ENCODE results near the gene AADAT. TPM values are rescaled to one million over a fixed set of nuclear protein-coding genes. Genes with fewer than 3 reads are reported as not detected.

The AADAT gene
- total RNA-seq, 2 donors from 2014 or later = 5.6 to 13.5 TPM

- no peak overlapping the region for H3K4me3 ChIP-seq
- no peaks in the 10 kb centered on the region for H3K27me3 ChIP-seq (replicated peaks; ENCODE audit: insufficient read depth)
- no peaks in the 10 kb centered on the region for H3K36me3 ChIP-seq
- ATAC-seq (ENCODE audit: insufficient number of reproducible peaks, low FRiP score, low read depth) (no peak), DNase-seq (ENCODE audit: low spot score) (no peak)
- TF ChIP-seq, protein P1, sequence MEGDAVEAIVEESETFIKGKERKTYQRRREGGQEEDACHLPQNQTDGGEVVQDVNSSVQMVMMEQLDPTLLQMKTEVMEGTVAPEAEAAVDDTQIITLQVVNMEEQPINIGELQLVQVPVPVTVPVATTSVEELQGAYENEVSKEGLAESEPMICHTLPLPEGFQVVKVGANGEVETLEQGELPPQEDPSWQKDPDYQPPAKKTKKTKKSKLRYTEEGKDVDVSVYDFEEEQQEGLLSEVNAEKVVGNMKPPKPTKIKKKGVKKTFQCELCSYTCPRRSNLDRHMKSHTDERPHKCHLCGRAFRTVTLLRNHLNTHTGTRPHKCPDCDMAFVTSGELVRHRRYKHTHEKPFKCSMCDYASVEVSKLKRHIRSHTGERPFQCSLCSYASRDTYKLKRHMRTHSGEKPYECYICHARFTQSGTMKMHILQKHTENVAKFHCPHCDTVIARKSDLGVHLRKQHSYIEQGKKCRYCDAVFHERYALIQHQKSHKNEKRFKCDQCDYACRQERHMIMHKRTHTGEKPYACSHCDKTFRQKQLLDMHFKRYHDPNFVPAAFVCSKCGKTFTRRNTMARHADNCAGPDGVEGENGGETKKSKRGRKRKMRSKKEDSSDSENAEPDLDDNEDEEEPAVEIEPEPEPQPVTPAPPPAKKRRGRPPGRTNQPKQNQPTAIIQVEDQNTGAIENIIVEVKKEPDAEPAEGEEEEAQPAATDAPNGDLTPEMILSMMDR (IDR thresholded peaks at IDR 0.05) = no peak
- H3K27ac ChIP-seq = no peak overlapping the region
- no peaks in the 10 kb centered on the region for H3K9me3 ChIP-seq
- no peaks in the 10 kb centered on the region for H3K4me1 ChIP-seq (ENCODE audit: control insufficient read depth in 1 of 2, low read depth in 2 of 2)
Measured at GRCh38 chr4:170080496-170080895, 9.3 kb downstream of the AADAT start.

DNA sequence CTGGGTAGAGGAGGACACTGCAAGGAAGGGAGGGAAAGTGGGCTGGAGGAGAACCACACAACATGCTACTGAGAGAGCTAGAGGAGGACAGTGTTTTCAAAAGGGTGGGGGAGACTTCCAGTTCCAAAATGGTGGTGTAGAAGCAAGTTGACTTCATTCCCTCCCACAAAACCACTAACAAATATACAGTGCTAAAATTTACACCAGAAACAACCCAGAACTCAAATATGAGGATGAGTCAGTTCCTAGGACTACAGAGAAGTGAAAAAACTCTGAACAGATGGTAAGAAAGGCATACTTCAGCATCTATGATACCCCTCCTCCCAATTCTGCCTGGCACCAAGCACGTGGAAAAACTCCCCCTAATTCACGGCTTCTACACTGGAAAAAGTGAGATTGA, 9.8 kb downstream of the AADAT start:
- no peaks in the 10 kb centered on the region for H3K4me1 ChIP-seq (ENCODE audit: control insufficient read depth in 1 of 2, low read depth in 2 of 2)
- DNase-seq (ENCODE audit: low spot score) (no peak), ATAC-seq (ENCODE audit: insufficient number of reproducible peaks, low FRiP score, low read depth) (no peak)
- H3K36me3 ChIP-seq = no peaks in the 10 kb centered on the region
- no peaks in the 10 kb centered on the region for H3K9me3 ChIP-seq
- H3K27ac ChIP-seq = no peak overlapping the region
- H3K4me3 ChIP-seq = no peak overlapping the region
- TF ChIP-seq, protein P1 (IDR thresholded peaks at IDR 0.05) = no peak
- H3K27me3 ChIP-seq (replicated peaks; ENCODE audit: insufficient read depth) = no peaks in the 10 kb centered on the region

- TF ChIP-seq, protein P1 (IDR thresholded peaks at IDR 0.05) = no peak
- Histone ChIP-seq H3K4me1 (ENCODE audit: control insufficient read depth in 1 of 2, low read depth in 2 of 2) (no peaks in the 10 kb centered on the region), H3K27ac (no peak overlapping the region), H3K9me3 (no peaks in the 10 kb centered on the region), H3K27me3 (replicated peaks; ENCODE audit: insufficient read depth) (no peaks in the 10 kb centered on the region), H3K4me3 (no peak overlapping the region), H3K36me3 (peaks cover 12% of the 10 kb centered on the region)
- DNase-seq (ENCODE audit: low spot score) = no peak
- no peak for ATAC-seq (ENCODE audit: insufficient number of reproducible peaks, low FRiP score, low read depth)
Measured at GRCh38 chr4:170071196-170071595, 18.6 kb downstream of the AADAT start.

GRCh38 chr4:170068438-170069128, 21.2 kb downstream of the AADAT start:
- Histone ChIP-seq H3K27me3 (replicated peaks; ENCODE audit: insufficient read depth) (no peaks in the 10 kb centered on the region), H3K27ac (no peak overlapping the region), H3K4me1 (ENCODE audit: control insufficient read depth in 1 of 2, low read depth in 2 of 2) (no peaks in the 10 kb centered on the region), H3K9me3 (no peaks in the 10 kb centered on the region), H3K4me3 (no peak overlapping the region), H3K36me3 (peaks cover 14% of the 10 kb centered on the region)
- TF ChIP-seq, protein P1 (IDR thresholded peaks at IDR 0.05) = no peak
- ATAC-seq (ENCODE audit: insufficient number of reproducible peaks, low FRiP score, low read depth) (no peak), DNase-seq (ENCODE audit: low spot score) (no peak)

- Histone ChIP-seq H3K27ac (no peak overlapping the region), H3K9me3 (no peaks in the 10 kb centered on the region), H3K27me3 (replicated peaks; ENCODE audit: insufficient read depth) (no peaks in the 10 kb centered on the region), H3K4me1 (ENCODE audit: control insufficient read depth in 1 of 2, low read depth in 2 of 2) (no peaks in the 10 kb centered on the region), H3K4me3 (no peak overlapping the region), H3K36me3 (peaks cover 8% of the 10 kb centered on the region)
- DNase-seq (ENCODE audit: low spot score) = no peak
- ATAC-seq (ENCODE audit: insufficient number of reproducible peaks, low FRiP score, low read depth) = no peak
- TF ChIP-seq, protein P1 (IDR thresholded peaks at IDR 0.05) = no peak
Measured at GRCh38 chr4:170059421-170059820, 30.3 kb downstream of the AADAT start.
